H1 (cell line): Measurements from ENCODE around the gene SNRK. TPM values are rescaled to one million over a fixed set of nuclear protein-coding genes. Genes with fewer than 3 reads are reported as not detected.

Experiments used
- CTCF ChIA-PET: fragments of 300-600 bp; sonication (Branson Sonifier 250); formaldehyde crosslinking; loops from one replicate; lab custom pipeline; 2021; ENCODE audit not compliant: partially characterized antibody; lab: Charles Lee
- POLR2A ChIA-PET: fragments of 300-600 bp; sonication (Branson Sonifier 250); formaldehyde crosslinking; loops from one replicate; lab custom pipeline; 2021; ENCODE audit warnings: inconsistent platforms; ENCODE audit not compliant: partially characterized antibody; lab: Charles Lee
- DNase-seq, 2 experiments: peaks; one replicate each; pipeline versions ENCODE4 v3.0.0 to v3.0.0-alpha.2; 2010 to 2022; ENCODE audit warnings: low spot score in 2 of 2, low read depth in 1 of 2, mixed read lengths in 1 of 2
- FAIRE-seq: peaks from 2 replicates; lab custom pipeline; 2011; peaks lifted over from hg19 to GRCh38; lab: Jason Lieb, UNC
- H2AFZ ChIP-seq: 2 replicates; pipeline ENCODE4 v1.8.1; 2012; ENCODE audit warnings: low read length, inconsistent platforms
- H2AK5ac ChIP-seq: 2 replicates; pipeline ENCODE4 v1.6.1; 2013; ENCODE audit warnings: low read depth, low read length
- H2BK120ac ChIP-seq: replicated peaks from 2 replicates; pipeline ENCODE3; 2013; ENCODE audit warnings: low read depth, low read length, inconsistent platforms
- H2BK12ac ChIP-seq: 2 replicates; pipeline ENCODE4 v1.6.1; 2013; ENCODE audit warnings: low read depth, low read length
- H2BK15ac ChIP-seq: 2 replicates; pipeline ENCODE4 v1.6.1; 2013; ENCODE audit warnings: low read length
- H2BK20ac ChIP-seq: 2 replicates; pipeline ENCODE4 v1.6.1; 2013; ENCODE audit warnings: low read length
- H2BK5ac ChIP-seq: 2 replicates; pipeline ENCODE4 v1.6.1; 2013; ENCODE audit warnings: low read depth, low read length
- H3K14ac ChIP-seq: 2 replicates; pipeline ENCODE4 v1.6.1; 2013; ENCODE audit warnings: inconsistent platforms; ENCODE audit not compliant: insufficient read length
- H3K18ac ChIP-seq: 2 replicates; pipeline ENCODE4 v1.6.1; 2013; ENCODE audit warnings: low read length; ENCODE audit errors: extremely low read depth
- H3K23ac ChIP-seq: 2 replicates; pipeline ENCODE4 v1.6.1; 2013; ENCODE audit warnings: inconsistent platforms; ENCODE audit not compliant: insufficient read length
- H3K23me2 ChIP-seq: 2 replicates; pipeline ENCODE4 v1.6.1; 2013; ENCODE audit warnings: low read depth, low read length
- H3K27ac ChIP-seq: 2 replicates; pipeline ENCODE4 v1.6.1; 2011; ENCODE audit warnings: low read depth, low read length, inconsistent platforms
- H3K27me3 ChIP-seq, 4 experiments: replicated peaks in 1 of 4; 1 replicate in 1 of 4; 2 replicates in 3 of 4; pipeline versions ENCODE4 v1.6.1 to v1.8.1; 2011 to 2013; ENCODE audit warnings: low read length in 3 of 4, mild to moderate bottlenecking in 3 of 4, inconsistent platforms in 2 of 4, mixed read lengths in 2 of 4, moderate library complexity in 1 of 4; ENCODE audit not compliant: control insufficient read depth in 3 of 4, insufficient read depth in 3 of 4; ENCODE audit errors: extremely low read depth in 1 of 4
- H3K36me3 ChIP-seq, 4 experiments: 2 replicates each; pipeline versions ENCODE4 v1.6.1 to v1.8.1; 2011 to 2013; ENCODE audit warnings: mild to moderate bottlenecking in 4 of 4, low read length in 3 of 4, moderate library complexity in 2 of 4, control low read depth in 1 of 4, inconsistent platforms in 1 of 4; ENCODE audit not compliant: insufficient read depth in 4 of 4, control insufficient read depth in 2 of 4
- H3K4ac ChIP-seq: replicated peaks from 2 replicates; pipeline ENCODE3; 2013; ENCODE audit warnings: low read length, low read depth, mixed read lengths, inconsistent platforms; ENCODE audit not compliant: insufficient read length
- H3K4me1 ChIP-seq, 4 experiments: replicated peaks in 1 of 4; 1 replicate in 1 of 4; 2 replicates in 3 of 4; pipeline versions ENCODE4 v1.6.1 to v1.8.1; 2011 to 2013; ENCODE audit warnings: low read length in 3 of 4, inconsistent platforms in 2 of 4, mixed read lengths in 1 of 4; ENCODE audit not compliant: insufficient read depth in 4 of 4, control insufficient read depth in 3 of 4
- H3K4me2 ChIP-seq, 2 experiments: 2 replicates each; pipeline versions ENCODE4 v1.6.1 to v1.8.1; 2011 to 2013; ENCODE audit warnings: low read depth in 2 of 2, low read length in 2 of 2, control low read depth in 1 of 2, inconsistent platforms in 1 of 2, mild to moderate bottlenecking in 1 of 2; ENCODE audit not compliant: insufficient read depth in 1 of 2
- H3K4me3 ChIP-seq, 4 experiments: fragments of 200-600, 300-600 bp in 1 of 4; sonication (generic), shearing (Covaris generic), sonication (Bioruptor Twin) in 1 of 4; 2 replicates each; pipeline versions ENCODE4 v1.5.1 to v1.8.1; 2011 to 2016; ENCODE audit warnings: low read length in 4 of 4, low read depth in 3 of 4, control low read depth in 2 of 4, inconsistent platforms in 2 of 4, mild to moderate bottlenecking in 2 of 4, mixed read lengths in 1 of 4, moderate library complexity in 1 of 4; ENCODE audit not compliant: insufficient read depth in 2 of 4; ENCODE audit errors: extremely low read depth in 1 of 4
- H3K56ac ChIP-seq: replicated peaks from 2 replicates; pipeline ENCODE3; 2013; ENCODE audit warnings: low read depth, mild to moderate bottlenecking, mixed read lengths, low read length, inconsistent platforms; ENCODE audit not compliant: insufficient read length
- H3K79me1 ChIP-seq: 2 replicates; pipeline ENCODE4 v1.6.1; 2013; ENCODE audit warnings: low read depth, low read length, control low read depth
- H3K79me2 ChIP-seq, 2 experiments: 2 replicates each; pipeline versions ENCODE4 v1.6.1 to v1.8.1; 2012 to 2013; ENCODE audit warnings: low read length in 2 of 2, mild to moderate bottlenecking in 2 of 2, inconsistent platforms in 1 of 2; ENCODE audit not compliant: insufficient read depth in 2 of 2, control insufficient read depth in 1 of 2
- H3K9ac ChIP-seq, 4 experiments: replicated peaks in 1 of 4; 1 replicate in 1 of 4; 2 replicates in 3 of 4; pipeline versions ENCODE4 v1.6.1 to v1.8.1; 2011 to 2013; ENCODE audit warnings: low read depth in 3 of 4, low read length in 3 of 4, control low read depth in 2 of 4, mild to moderate bottlenecking in 2 of 4, moderate library complexity in 2 of 4, inconsistent platforms in 1 of 4; ENCODE audit errors: extremely low read depth in 1 of 4
- H3K9me3 ChIP-seq, 2 experiments: 2 replicates each; pipeline versions ENCODE4 v1.6.1 to v1.8.1; 2012 to 2013; ENCODE audit warnings: mild to moderate bottlenecking in 2 of 2, moderate library complexity in 2 of 2, control low read depth in 1 of 2, inconsistent platforms in 1 of 2, low read depth in 1 of 2, low read length in 1 of 2, mixed read lengths in 1 of 2; ENCODE audit not compliant: insufficient read depth in 2 of 2
- H4K20me1 ChIP-seq, 2 experiments: replicated peaks in 1 of 2; 2 replicates each; pipeline versions ENCODE3 to v1.8.1; 2011 to 2013; ENCODE audit warnings: inconsistent platforms in 2 of 2, low read length in 2 of 2, mild to moderate bottlenecking in 1 of 2; ENCODE audit not compliant: insufficient read depth in 2 of 2, control insufficient read depth in 1 of 2
- H4K5ac ChIP-seq: 2 replicates; pipeline ENCODE4 v1.6.1; 2013; ENCODE audit warnings: low read length, low read depth, mixed read lengths, inconsistent platforms; ENCODE audit not compliant: insufficient read length
- H4K8ac ChIP-seq: 2 replicates; pipeline ENCODE4 v1.8.0; 2013; ENCODE audit warnings: mild to moderate bottlenecking, moderate library complexity, low read length, inconsistent platforms; ENCODE audit not compliant: insufficient read depth; ENCODE audit errors: extremely low read depth
- H4K91ac ChIP-seq: replicated peaks from 2 replicates; pipeline ENCODE3; 2013; ENCODE audit warnings: low read length, mixed read lengths, inconsistent platforms; ENCODE audit not compliant: insufficient read length
- CHD1 ChIP-seq: IDR thresholded peaks from 2 replicates; pipeline ENCODE4 v1.6.1; 2012; ENCODE audit warnings: low read depth, low read length, improper control_type of control experiment
- CREB1 ChIP-seq: IDR thresholded peaks from 2 replicates; pipeline ENCODE4 v1.6.1; 2012; ENCODE audit warnings: inconsistent platforms
- KDM1A ChIP-seq: fragments of 200-600, 300-600 bp; sonication (generic); IDR thresholded peaks from 2 replicates; pipeline ENCODE4 v1.7.1; 2016; ENCODE audit warnings: mild to moderate bottlenecking, low read length, borderline replicate concordance
- RNF2 ChIP-seq: fragments of 200-900, 300-1000 bp; sonication (generic); IDR thresholded peaks from 2 replicates; pipeline ENCODE4 v1.7.1; 2016; ENCODE audit warnings: borderline replicate concordance, low read depth, mild to moderate bottlenecking, antibody characterized with exemption, low read length; ENCODE audit not compliant: poor library complexity, severe bottlenecking; ENCODE audit errors: missing control alignments
- RXRA ChIP-seq: IDR thresholded peaks from 2 replicates; pipeline ENCODE4 v1.6.1; 2011; ENCODE audit warnings: low read depth, mild to moderate bottlenecking, low read length, moderate library complexity; ENCODE audit not compliant: insufficient read depth
- SIN3A ChIP-seq, 2 experiments: IDR thresholded peaks in 1 of 2; conservative IDR thresholded peaks in 1 of 2; 2 replicates each; pipeline ENCODE4 v1.6.1; 2011 to 2012; ENCODE audit warnings: low read length in 2 of 2, improper control_type of control experiment in 1 of 2, low read depth in 1 of 2, mild to moderate bottlenecking in 1 of 2
- SIRT6 ChIP-seq: IDR thresholded peaks from one replicate; pipeline ENCODE4 v1.7.1; 2012; ENCODE audit warnings: low read length, inconsistent platforms
- SP4 ChIP-seq: IDR thresholded peaks from 2 replicates; pipeline ENCODE4 v1.6.1; 2012; ENCODE audit warnings: low read length, inconsistent platforms
- TCF12 ChIP-seq: IDR thresholded peaks from 2 replicates; pipeline ENCODE4 v1.6.1; 2011; ENCODE audit warnings: low read depth, mild to moderate bottlenecking, low read length
- ZNF274 ChIP-seq: IDR thresholded peaks from 2 replicates; pipeline ENCODE4 v1.7.0; 2012; ENCODE audit warnings: low read length, borderline replicate concordance; ENCODE audit errors: extremely low read depth
- WGBS, 2 experiments: shearing (Covaris generic) in 1 of 2; methylation state at CpG; one replicate each; pipeline versions ENCODE4 v1.1.6 to v1.1.7; 2013 to 2015; ENCODE audit warnings: low lambda C conversion rate in 2 of 2, mixed read lengths in 2 of 2, inconsistent platforms in 1 of 2, low coverage in 1 of 2, missing lambda C conversion rate in 1 of 2; ENCODE audit not compliant: insufficient replicate concordance in 2 of 2, insufficient coverage in 1 of 2, insufficient read length in 1 of 2; ENCODE audit errors: extremely low coverage in 1 of 2, missing lambda C conversion rate in 1 of 2; 5-methylcytosine and 5-hydroxymethylcytosine counted together
- polyA plus RNA-seq, 7 experiments: library from polyadenylated mRNA; depleted of rRNA in 3 of 7; stranded (reverse) in 5 of 7; unstranded in 2 of 7; fragments of >200 nt in 5 of 7; fragments of 200-250 nt in 2 of 7; gene quantifications; 1 replicate in 5 of 7; 2 replicates in 1 of 7; 4 replicates in 1 of 7; pipeline versions ENCODE4 v1.2.1 to v1.2.3, GENCODE V29; 2011 to 2013; ENCODE audit warnings: missing spikeins in 2 of 7, mixed read lengths in 2 of 7
- total RNA-seq: library from RNA; stranded (reverse); fragmentation: NEBNext Ultra II Directional; extraction: Animal tissue kit (Norgen Biotek cat#: 25700); gene quantifications from 2 replicates; pipeline ENCODE4 v1.2.1, GENCODE V29; 2021

Gene SNRK
- total and polyA plus RNA-seq, 2 of the 8 experiments (the other 6 are each of a cell fraction or from before 2014, with no cell fraction given) = 4.4 to 11.7 TPM

- FAIRE-seq (no peak), DNase-seq (peak in 1 of 2 experiments; percentile 28)
- H4K91ac ChIP-seq = no peak overlapping the region
- H3K4me3 ChIP-seq = no peak overlapping the region
- no peaks in the 10 kb centered on the region for H3K79me2 ChIP-seq
- peaks cover 7 to 12% of the 10 kb centered on the region in 2 experiments for H3K9me3 ChIP-seq
- H3K9ac ChIP-seq = no peak overlapping the region
- H3K27me3 ChIP-seq = no peaks in the 10 kb centered on the region
- no peak overlapping the region for H2BK15ac ChIP-seq
- CTCF ChIA-PET = interaction anchor here (0.8 kb wide), 1 partner anchor 24 kb away, joined by 3 read pairs; no protein-coding TSS in a partner anchor
- no peak for TF ChIP-seq SP4
- no peak for TF ChIP-seq TCF12
- no peak for TF ChIP-seq CREB1
- TF ChIP-seq CHD1 = no peak
- TF ChIP-seq RNF2 = no peak
- TF ChIP-seq ZNF274 = no peak
- TF ChIP-seq KDM1A = no peak
- TF ChIP-seq SIRT6 = no peak
- no peak for TF ChIP-seq SIN3A (conservative IDR thresholded peaks at IDR 0.05 in 1 of 2, IDR thresholded peaks at IDR 0.05 in 1 of 2; ENCODE audit: low read depth in 1 of 2, low read length in 2 of 2)
- TF ChIP-seq RXRA = no peak
- no peaks in the 10 kb centered on the region for H3K36me3 ChIP-seq
- no peak overlapping the region for H3K23ac ChIP-seq
- POLR2A ChIA-PET = no interaction called here
- no peak overlapping the region for H3K56ac ChIP-seq
- no peak overlapping the region for H4K5ac ChIP-seq
- no peak overlapping the region for H3K27ac ChIP-seq
- peaks cover 1 to 10% (median 8%) of the 10 kb centered on the region in 4 experiments; a peak in 4 of 7 replicates for H3K4me1 ChIP-seq
- no peaks in the 10 kb centered on the region; the same call in 1 of the 2 replicates for H3K23me2 ChIP-seq
- no peak overlapping the region for H3K4ac ChIP-seq
- no peaks in the 10 kb centered on the region for H4K20me1 ChIP-seq
- H2BK5ac ChIP-seq = no peak overlapping the region
- no peak overlapping the region for H4K8ac ChIP-seq
- no peak overlapping the region for H2AFZ ChIP-seq
- H3K14ac ChIP-seq = no peak overlapping the region
- H2BK12ac ChIP-seq = no peak overlapping the region
- 80% methylated on average over 2 of the region's 2 CpGs; no CpG with 5 or more reads in 1 of the 2 experiments for WGBS, 2 experiments
- no peak overlapping the region for H2BK120ac ChIP-seq
- no peak overlapping the region for H3K18ac ChIP-seq
- no peak overlapping the region for H3K4me2 ChIP-seq
- no peak overlapping the region for H2AK5ac ChIP-seq
- H2BK20ac ChIP-seq = no peak overlapping the region
- no peaks in the 10 kb centered on the region for H3K79me1 ChIP-seq
Measured at GRCh38 chr3:43246976-43247375, 39.4 kb upstream of the SNRK start.
